BE2C (cell line): Measurements from ENCODE around the gene C3orf80.
"Not testable (repeated sequence)": the region's sequence is repeated elsewhere in the genome, so short reads cannot be mapped to it uniquely, and the experiment has no call there.

Experiments used
- DNase-seq: peaks from one replicate; pipeline ENCODE4 v3.0.0-alpha.2; 2020
- H3K27me3 ChIP-seq: fragments of 250-450 bp; sonication (Bioruptor Pico); 2 replicates; pipeline ENCODE4 v1.5.1; 2020; ENCODE audit warnings: mild to moderate bottlenecking
- H3K36me3 ChIP-seq: fragments of 250-450 bp; sonication (Bioruptor Pico); 2 replicates; pipeline ENCODE4 v1.5.1; 2020; ENCODE audit warnings: mild to moderate bottlenecking
- H3K4me1 ChIP-seq: fragments of 250-450 bp; sonication (Bioruptor Pico); 2 replicates; pipeline ENCODE4 v1.5.1; 2020
- H3K4me3 ChIP-seq: 2 replicates; pipeline ENCODE4 v1.5.1; 2011; ENCODE audit warnings: low read depth, low read length
- H3K9me3 ChIP-seq: fragments of 250-450 bp; sonication (Bioruptor Pico); 2 replicates; pipeline ENCODE4 v1.5.1; 2020
- CTCF ChIP-seq: IDR thresholded peaks from 2 replicates; pipeline ENCODE4 v1.5.1; 2012; ENCODE audit warnings: mild to moderate bottlenecking, low read depth, low read length

C3orf80 gene

DNA sequence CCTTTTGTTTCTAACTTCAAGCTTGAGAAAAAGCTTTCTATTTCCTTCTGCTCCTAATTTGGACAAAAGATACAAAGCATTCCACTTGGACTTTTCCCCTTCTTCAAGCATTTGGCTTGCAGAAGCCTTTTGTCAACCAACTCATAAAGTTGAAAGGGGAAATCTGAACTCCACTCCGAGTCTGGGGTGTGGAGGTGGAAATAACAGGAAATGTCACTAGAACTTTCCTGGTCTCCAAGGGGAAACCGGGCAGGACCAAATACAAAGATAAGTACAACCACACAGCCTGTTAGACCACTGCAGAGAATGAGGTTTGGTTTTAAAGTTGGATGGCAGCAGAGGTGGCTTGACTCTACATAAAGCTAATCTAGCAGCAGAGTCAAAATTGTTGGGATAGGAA, 4.2 kb upstream of the C3orf80 start:
- no peaks in the 10 kb centered on the region for H3K9me3 ChIP-seq
- H3K27me3 ChIP-seq: peaks cover 23% of the 10 kb centered on the region
- H3K36me3 ChIP-seq: no peaks in the 10 kb centered on the region
- no peak for DNase-seq
- H3K4me3 ChIP-seq: no peak overlapping the region
- peaks cover 8% of the 10 kb centered on the region for H3K4me1 ChIP-seq
- no peak for TF ChIP-seq CTCF

DNA sequence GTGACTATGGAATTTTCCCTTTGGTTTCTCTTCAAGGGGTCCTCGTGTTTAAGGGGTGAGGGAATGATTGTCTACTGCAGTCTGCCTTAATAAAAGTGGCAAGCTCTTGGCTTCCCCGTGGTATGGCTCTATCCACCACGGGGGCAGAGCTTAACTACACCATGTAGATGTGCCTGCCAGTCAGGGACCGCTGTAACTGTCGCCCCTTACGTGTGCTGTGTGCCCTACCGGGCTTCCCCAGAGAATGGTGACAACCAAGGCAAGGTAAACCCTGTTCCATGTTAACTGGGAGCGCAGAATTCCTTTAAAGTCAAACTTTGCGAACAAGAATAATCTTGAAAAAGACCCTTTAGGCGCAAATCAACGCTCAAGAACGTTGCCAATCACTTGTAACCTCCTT, 966 bp upstream of the C3orf80 start:
- no peaks in the 10 kb centered on the region for H3K9me3 ChIP-seq
- TF ChIP-seq CTCF: no peak
- no peaks in the 10 kb centered on the region for H3K4me1 ChIP-seq
- H3K4me3 ChIP-seq: no peak overlapping the region
- H3K36me3 ChIP-seq: no peaks in the 10 kb centered on the region
- H3K27me3 ChIP-seq: peaks cover 50% of the 10 kb centered on the region
- no peak for DNase-seq

DNA sequence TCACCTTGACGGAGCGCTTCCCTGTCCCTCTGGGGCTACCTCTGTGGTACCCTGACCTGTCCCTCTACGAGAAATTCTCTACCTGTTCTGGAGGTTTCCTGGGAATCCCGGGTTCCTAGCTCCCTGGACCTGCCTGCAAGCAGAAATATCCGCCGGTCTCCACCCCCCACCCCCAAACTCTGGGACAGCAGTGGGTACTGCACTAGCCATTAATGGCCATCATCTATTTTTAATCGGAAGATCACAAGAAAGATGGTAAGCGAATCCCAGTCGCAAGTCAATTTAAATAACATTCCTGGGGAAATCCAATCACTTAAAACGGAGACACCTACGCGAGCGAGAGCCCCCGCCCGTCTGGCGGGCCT, 429 bp upstream of the C3orf80 start:
- DNase-seq: no peak
- H3K9me3 ChIP-seq: no peaks in the 10 kb centered on the region
- peaks cover 50% of the 10 kb centered on the region for H3K27me3 ChIP-seq
- TF ChIP-seq CTCF: no peak
- no peaks in the 10 kb centered on the region for H3K4me1 ChIP-seq
- H3K36me3 ChIP-seq: no peaks in the 10 kb centered on the region
- peak overlapping the region; percentile 57 for H3K4me3 ChIP-seq

DNA sequence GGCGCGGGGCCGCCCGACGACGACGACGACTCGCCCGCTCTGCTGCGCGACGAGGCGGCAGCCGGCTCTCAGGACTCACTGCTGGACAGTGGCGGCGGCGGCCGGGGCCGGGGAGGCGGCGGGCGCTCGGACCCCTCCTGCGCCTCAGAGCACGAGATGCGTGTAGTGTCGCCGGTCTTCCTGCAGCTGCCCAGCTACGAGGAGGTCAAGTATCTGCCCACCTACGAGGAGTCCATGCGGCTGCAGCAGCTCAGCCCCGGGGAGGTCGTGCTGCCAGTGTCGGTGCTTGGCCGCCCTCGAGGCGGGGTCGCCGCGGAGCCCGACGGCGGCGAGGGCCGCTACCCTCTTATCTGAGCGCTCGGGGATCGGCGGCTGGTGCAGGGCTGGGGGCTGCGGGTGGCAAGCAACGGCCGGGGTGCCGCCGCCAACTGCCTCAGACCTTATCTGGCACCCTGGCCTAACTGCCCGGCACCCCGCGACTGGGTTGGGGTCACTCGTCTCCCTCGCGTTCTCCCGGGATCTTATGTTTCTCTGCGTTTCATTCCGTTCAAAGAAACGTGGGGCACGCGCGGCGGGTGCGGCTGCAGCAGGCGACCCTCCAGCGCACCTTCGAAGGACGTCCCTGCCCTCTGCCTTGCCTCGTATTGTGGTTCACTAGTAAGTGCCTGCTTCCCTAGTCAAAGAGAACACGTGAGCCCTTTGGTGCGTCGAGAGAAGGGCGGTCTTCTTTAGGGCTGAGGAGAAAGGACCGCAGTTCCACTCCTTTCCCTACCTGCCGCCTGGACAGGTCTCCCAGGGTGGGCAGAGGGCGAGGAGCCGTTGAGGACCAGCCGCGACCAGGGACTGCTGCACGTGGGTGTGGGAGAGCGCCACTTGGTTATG, 1.0 kb downstream of the C3orf80 start:
- no peak for TF ChIP-seq CTCF
- peaks cover 50% of the 10 kb centered on the region for H3K27me3 ChIP-seq
- peak overlapping the region; percentile 57 for H3K4me3 ChIP-seq
- no peaks in the 10 kb centered on the region for H3K4me1 ChIP-seq
- peak; percentile 21 for DNase-seq
- H3K36me3 ChIP-seq: no peaks in the 10 kb centered on the region
- H3K9me3 ChIP-seq: no peaks in the 10 kb centered on the region

DNA sequence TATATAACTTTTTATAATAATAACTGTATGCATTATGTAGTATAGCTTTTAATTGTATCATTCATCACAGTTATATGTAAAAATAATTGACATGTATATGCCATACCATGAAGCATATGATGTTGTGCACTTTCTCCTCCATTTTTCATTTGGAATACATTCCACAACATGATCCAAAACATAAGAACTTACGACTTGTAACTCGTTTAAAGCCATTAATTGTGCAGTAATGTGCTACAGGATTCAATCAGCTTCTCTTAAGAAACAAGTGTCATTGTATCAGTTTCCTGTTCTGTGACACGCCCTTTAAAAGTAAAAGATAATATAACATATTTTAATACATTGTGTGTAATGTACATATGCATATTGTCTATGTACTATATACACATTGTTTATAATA, 2.2 kb downstream of the C3orf80 start:
- no peak for TF ChIP-seq CTCF
- Histone ChIP-seq H3K27me3 (peaks cover 50% of the 10 kb centered on the region), H3K4me3 (no peak overlapping the region)

GRCh38 chr3:160232014-160232413, 6.8 kb downstream of the C3orf80 start:
- no peak for TF ChIP-seq CTCF
- Histone ChIP-seq H3K9me3 (no peaks in the 10 kb centered on the region), H3K4me3 (no peak overlapping the region), H3K4me1 (no peaks in the 10 kb centered on the region), H3K27me3 (peaks cover 17% of the 10 kb centered on the region), H3K36me3 (no peaks in the 10 kb centered on the region)
- DNase-seq: no peak

More for the DNA sequence above, 2.2 kb downstream of the C3orf80 start:
- Histone ChIP-seq H3K36me3 (no peaks in the 10 kb centered on the region), H3K4me1 (no peaks in the 10 kb centered on the region), H3K9me3 (no peaks in the 10 kb centered on the region)
- DNase-seq: no peak

GRCh38 chr3:160240719-160241118, 15.5 kb downstream of the C3orf80 start:
- H3K4me1 ChIP-seq, DNase-seq, H3K36me3 ChIP-seq, H3K27me3 ChIP-seq, H3K4me3 ChIP-seq, H3K9me3 ChIP-seq: not testable (repeated sequence)
